ENCODE measurements around the gene SYT6. TPM values are rescaled to one million over a fixed set of nuclear protein-coding genes. Genes with fewer than 3 reads are reported as not detected.
A peak's percentile ranks its signal among the peaks of the same experiment; 100 is the strongest.

SYT6 gene
- polyA plus RNA-seq, 3 donors = 0.01 TPM; not detected in 2

- Histone ChIP-seq H3K4me2 (replicated peaks; ENCODE audit: extremely low read depth, low read length, poor library complexity, severe bottlenecking) (peak overlapping the region; percentile 77), H3K36me3 (replicated peaks in 1 of 2; ENCODE audit: control insufficient read depth in 1 of 2, insufficient read depth in 2 of 2, low read length in 2 of 2) (no peaks in the 10 kb centered on the region), H3K9me3 (replicated peaks in 1 of 2; ENCODE audit: control insufficient read depth in 1 of 2, insufficient read depth in 1 of 2, low read length in 2 of 2) (peaks cover 3 to 21% of the 10 kb centered on the region in 2 donors), H4K20me1 (ENCODE audit: insufficient read depth, low read length) (no peaks in the 10 kb centered on the region), H3K27me3 (ENCODE audit: control insufficient read depth in 2 of 2, insufficient read depth in 2 of 2, low read length in 2 of 2) (peaks cover 56 to 62% of the 10 kb centered on the region in 2 donors), H3K4me1 (ENCODE audit: control insufficient read depth in 1 of 2, insufficient read depth in 2 of 2, low read length in 2 of 2) (peaks cover 27 to 32% of the 10 kb centered on the region in 2 donors), H3K9ac (ENCODE audit: insufficient read depth, low read length, poor library complexity, severe bottlenecking) (peak overlapping the region; percentile 49), H3K4me3 (replicated peaks in 1 of 3; ENCODE audit: low read depth in 2 of 3, low read length in 3 of 3) (peak overlapping the region; percentile 29 to 73 (median 33)), H2AFZ (ENCODE audit: insufficient read depth, low read depth, low read length, poor library complexity, severe bottlenecking) (peak overlapping the region; percentile 69), H3K27ac (ENCODE audit: low read depth in 1 of 2, low read length in 2 of 2) (no peak overlapping the region), H3K79me2 (ENCODE audit: insufficient read depth, low read length) (no peaks in the 10 kb centered on the region)
- H3K9me3 Mint-ChIP-seq = peaks cover 0 to 27% (median 14%) of the 10 kb centered on the region in 7 donors
- H3K4me1 Mint-ChIP-seq = peaks cover 33% of the 10 kb centered on the region
- 1% methylated on average over 67 of the region's 89 CpGs for WGBS (ENCODE audit: insufficient coverage)
- intact Hi-C loops (cut with micrococcal nuclease) = loop anchor here in 1 of 2 donors (10.0 kb wide), 1 partner anchor 112 kb away; no protein-coding TSS in a partner anchor
- H3K4me3 Mint-ChIP-seq = peak overlapping the region; percentile 71 to 90
- no peak for TF ChIP-seq CTCF (IDR thresholded peaks at IDR 0.05)
- H3K36me3 Mint-ChIP-seq = peaks cover 10 to 32% of the 10 kb centered on the region in 2 donors
- DNase-seq = peak; percentile 41 to 46 (median 41)
- peak overlapping the region in 1 of 7 donors; percentile 40 for H3K27ac Mint-ChIP-seq
- peaks cover 74 to 78% (median 76%) of the 10 kb centered on the region in 3 donors for H3K27me3 Mint-ChIP-seq (ENCODE audit: low read depth in 3 of 3)
These were observed 985 bp downstream of the SYT6 start for GRCh38 chr1:114152508-114153260.

- intact Hi-C loops (cut with micrococcal nuclease) = loop anchor here in 1 of 2 donors (10.0 kb wide), 1 partner anchor 113 kb away; no protein-coding TSS in a partner anchor
- peaks cover 70 to 75% (median 72%) of the 10 kb centered on the region in 3 donors for H3K27me3 Mint-ChIP-seq (ENCODE audit: low read depth in 3 of 3)
- H3K27ac Mint-ChIP-seq = no peak overlapping the region
- Histone ChIP-seq H3K4me2 (replicated peaks; ENCODE audit: extremely low read depth, low read length, poor library complexity, severe bottlenecking) (peak overlapping the region; percentile 77), H4K20me1 (ENCODE audit: insufficient read depth, low read length) (no peaks in the 10 kb centered on the region), H3K4me1 (ENCODE audit: control insufficient read depth in 1 of 2, insufficient read depth in 2 of 2, low read length in 2 of 2) (peaks cover 27 to 32% of the 10 kb centered on the region in 2 donors), H3K27ac (ENCODE audit: low read depth in 1 of 2, low read length in 2 of 2) (no peak overlapping the region), H3K27me3 (ENCODE audit: control insufficient read depth in 2 of 2, insufficient read depth in 2 of 2, low read length in 2 of 2) (peaks cover 54 to 59% of the 10 kb centered on the region in 2 donors), H3K9me3 (replicated peaks in 1 of 2; ENCODE audit: control insufficient read depth in 1 of 2, insufficient read depth in 1 of 2, low read length in 2 of 2) (peaks cover 3 to 21% of the 10 kb centered on the region in 2 donors), H3K79me2 (ENCODE audit: insufficient read depth, low read length) (no peaks in the 10 kb centered on the region), H2AFZ (ENCODE audit: insufficient read depth, low read depth, low read length, poor library complexity, severe bottlenecking) (peak overlapping the region; percentile 69), H3K36me3 (replicated peaks in 1 of 2; ENCODE audit: control insufficient read depth in 1 of 2, insufficient read depth in 2 of 2, low read length in 2 of 2) (no peaks in the 10 kb centered on the region), H3K9ac (ENCODE audit: insufficient read depth, low read length, poor library complexity, severe bottlenecking) (peak overlapping the region; percentile 49), H3K4me3 (replicated peaks in 1 of 3; ENCODE audit: low read depth in 2 of 3, low read length in 3 of 3) (peak overlapping the region in 2 of 3 experiments; percentile 29 to 73)
- H3K4me3 Mint-ChIP-seq = peak overlapping the region; percentile 71 to 76
- peaks cover 0 to 27% (median 14%) of the 10 kb centered on the region in 7 donors for H3K9me3 Mint-ChIP-seq
- 60% methylated on average over 2 of the region's 20 CpGs for WGBS (ENCODE audit: insufficient coverage)
- TF ChIP-seq CTCF (IDR thresholded peaks at IDR 0.05) = no peak
- peaks cover 33% of the 10 kb centered on the region for H3K4me1 Mint-ChIP-seq
- peaks cover 10 to 32% of the 10 kb centered on the region in 2 donors for H3K36me3 Mint-ChIP-seq
- DNase-seq = no peak
These were observed 1.6 kb downstream of the SYT6 start for GRCh38 chr1:114152089-114152507.

Data from CD14-positive monocyte (primary cell).